ENCODE data around the gene CNTN4. TPM values are rescaled to one million over a fixed set of nuclear protein-coding genes. Genes with fewer than 3 reads are reported as not detected.
"Not testable (repeated sequence)": the region's sequence is repeated elsewhere in the genome, so short reads cannot be mapped to it uniquely, and the experiment has no call there.

Gene CNTN4
- total RNA-seq, 8 experiments from 2014 or later = 0.31 to 27.6 (median 15.8) TPM

GRCh38 chr3:2793987-2794386, 695.3 kb downstream of the CNTN4 start:
- H3K4me1 ChIP-seq (replicated peaks in 1 of 2) = peaks cover 0 to 5% of the 10 kb centered on the region in 2 donors
- no peak for ATAC-seq (replicated peaks in 6 of 8)
- 0 to 100% (median 0%) methylated on average over 1 of the region's 1 CpG; no CpG with 5 or more reads in 3 of the 10 experiments for WGBS, 10 experiments
- no peak overlapping the region for H3K4me3 ChIP-seq
- in situ Hi-C loops (cut with MboI; ENCODE audit: low pct_unique_long_range_greater_than_20kb in 2 of 9, low sequenced_read_pairs in 9 of 9, unreplicated experiment in 9 of 9) = no loop called here
- no peak overlapping the region for H3K27ac ChIP-seq

- no peak overlapping the region for H3K27ac ChIP-seq
- no peaks in the 10 kb centered on the region for H3K4me1 ChIP-seq (replicated peaks in 1 of 2)
- in situ Hi-C loops (cut with MboI; ENCODE audit: low pct_unique_long_range_greater_than_20kb in 2 of 9, low sequenced_read_pairs in 9 of 9, unreplicated experiment in 9 of 9) = no loop called here
- H3K4me3 ChIP-seq = no peak overlapping the region
- WGBS, 10 experiments = 0 to 88% (median 51%) methylated on average over 3 to 7 of the region's 7 CpGs
- no peak for ATAC-seq (replicated peaks in 6 of 8)
These were observed 703.8 kb downstream of the CNTN4 start for GRCh38 chr3:2802429-2802828.

DNA sequence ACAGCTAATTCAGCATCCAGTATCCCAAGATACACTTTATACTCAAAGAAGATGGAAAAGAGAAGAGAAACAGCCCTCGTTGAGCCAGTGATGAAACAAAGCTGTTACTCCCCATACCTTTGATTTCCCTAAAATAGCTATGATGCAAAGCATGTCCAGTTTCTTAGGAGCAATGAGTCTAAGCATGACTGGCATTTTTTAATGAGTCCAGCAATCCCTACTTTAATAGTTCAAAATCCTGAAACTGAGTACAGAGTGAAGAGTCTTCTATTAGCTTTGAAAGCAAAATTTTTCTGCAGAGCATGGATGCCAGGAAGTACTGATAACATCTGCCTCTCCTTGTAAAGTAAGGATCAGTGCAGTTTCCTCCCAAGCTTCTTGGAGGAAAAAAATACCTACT, 708.8 kb downstream of the CNTN4 start:
- no peak overlapping the region for H3K27ac ChIP-seq
- no peaks in the 10 kb centered on the region for H3K4me1 ChIP-seq (replicated peaks in 1 of 2)
- ATAC-seq (replicated peaks in 6 of 8) = no peak
- no peak overlapping the region for H3K4me3 ChIP-seq
- WGBS, 10 experiments = 0 to 100% (median 11%) methylated on average over 1 of the region's 1 CpG; no CpG with 5 or more reads in 3 of the 10 experiments
- in situ Hi-C loops (cut with MboI; ENCODE audit: low pct_unique_long_range_greater_than_20kb in 2 of 9, low sequenced_read_pairs in 9 of 9, unreplicated experiment in 9 of 9) = no loop called here

GRCh38 chr3:2810723-2811122, 712.1 kb downstream of the CNTN4 start:
- H3K4me1 ChIP-seq (replicated peaks in 1 of 2) = no peaks in the 10 kb centered on the region
- WGBS, 10 experiments = 0 to 100% (median 60%) methylated on average over 1 of the region's 1 CpG; no CpG with 5 or more reads in 1 of the 10 experiments
- H3K27ac ChIP-seq = no peak overlapping the region

DNA sequence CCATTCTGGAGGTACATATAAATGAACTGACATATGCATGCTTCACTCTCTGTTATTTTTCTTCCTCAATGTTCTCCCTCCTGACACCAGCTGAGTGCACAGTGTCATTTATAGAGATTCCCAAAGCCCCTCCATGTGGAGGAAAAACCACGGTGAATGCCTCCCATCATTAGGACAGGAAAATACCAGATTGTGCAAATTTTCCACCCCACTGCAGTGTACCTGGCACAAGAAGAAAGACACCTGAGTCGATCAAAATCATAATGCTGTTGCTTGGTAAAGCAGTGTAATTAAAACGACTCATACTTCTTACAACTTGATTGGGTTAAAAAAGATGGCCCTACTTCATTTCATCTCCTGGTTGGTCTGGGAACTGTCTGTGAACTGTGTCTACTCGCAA, 720.9 kb downstream of the CNTN4 start:
- Histone ChIP-seq H3K4me1 (replicated peaks in 1 of 2) (peaks cover 19 to 32% of the 10 kb centered on the region in 2 donors), H3K4me3 (no peak overlapping the region), H3K27ac (no peak overlapping the region)
- in situ Hi-C loops (cut with MboI; ENCODE audit: low pct_unique_long_range_greater_than_20kb in 2 of 9, low sequenced_read_pairs in 9 of 9, unreplicated experiment in 9 of 9) = no loop called here
- 0 to 93% (median 63%) methylated on average over 1 to 3 of the region's 4 CpGs; no CpG with 5 or more reads in 2 of the 10 experiments for WGBS, 10 experiments
- ATAC-seq (replicated peaks in 6 of 8) = no peak

More at GRCh38 chr3:2810723-2811122, 712.1 kb downstream of the CNTN4 start:
- no peak overlapping the region for H3K4me3 ChIP-seq
- in situ Hi-C loops (cut with MboI; ENCODE audit: low pct_unique_long_range_greater_than_20kb in 2 of 9, low sequenced_read_pairs in 9 of 9, unreplicated experiment in 9 of 9) = no loop called here
- ATAC-seq (replicated peaks in 6 of 8) = peak in 1 of 8 experiments; percentile 36

GRCh38 chr3:2820982-2821381, 722.3 kb downstream of the CNTN4 start:
- H3K4me3 ChIP-seq; H3K27ac ChIP-seq; ATAC-seq (replicated peaks in 6 of 8); in situ Hi-C loops (cut with MboI; ENCODE audit: low pct_unique_long_range_greater_than_20kb in 2 of 9, low sequenced_read_pairs in 9 of 9, unreplicated experiment in 9 of 9): not testable (repeated sequence)
- peaks cover 19 to 32% of the 10 kb centered on the region in 2 donors for H3K4me1 ChIP-seq (replicated peaks in 1 of 2)
- WGBS, 10 experiments = 10 to 100% (median 85%) methylated on average over 1 to 5 of the region's 5 CpGs; no CpG with 5 or more reads in 1 of the 10 experiments

- in situ Hi-C loops (cut with MboI; ENCODE audit: low pct_unique_long_range_greater_than_20kb in 2 of 9, low sequenced_read_pairs in 9 of 9, unreplicated experiment in 9 of 9) = no loop called here
- H3K27ac ChIP-seq = peak overlapping the region; percentile 36 to 72
- no peak overlapping the region for H3K4me3 ChIP-seq
These were observed 723.9 kb downstream of the CNTN4 start for GRCh38 chr3:2822611-2823010.

DNA sequence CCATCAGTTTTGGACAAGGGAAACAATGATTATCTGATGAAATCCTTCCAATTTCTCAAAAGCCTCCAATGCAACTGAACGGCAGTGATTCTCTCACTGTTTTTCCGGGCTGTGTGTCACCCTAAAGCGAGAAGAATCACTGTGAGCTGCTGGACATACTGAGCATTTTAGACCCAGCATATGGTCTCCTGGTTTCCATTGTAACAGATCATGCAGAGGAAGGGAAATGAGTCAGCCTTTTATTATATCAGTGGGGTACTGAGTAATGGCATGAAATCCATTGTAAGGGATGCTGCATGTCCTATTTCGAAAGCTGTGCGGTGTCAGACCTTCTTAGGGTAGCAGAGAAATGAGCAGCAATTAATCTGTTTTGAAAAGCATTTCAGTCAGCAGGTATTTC, 724.4 kb downstream of the CNTN4 start:
- H3K4me3 ChIP-seq = no peak overlapping the region
- in situ Hi-C loops (cut with MboI; ENCODE audit: low pct_unique_long_range_greater_than_20kb in 2 of 9, low sequenced_read_pairs in 9 of 9, unreplicated experiment in 9 of 9) = no loop called here
- 0 to 46% (median 16%) methylated on average over 1 to 4 of the region's 5 CpGs; no CpG with 5 or more reads in 2 of the 10 experiments for WGBS, 10 experiments
- ATAC-seq (replicated peaks in 6 of 8) = peak in 5 of 8 experiments; percentile 94 to 99 (median 98)
- peak overlapping the region; percentile 36 to 72 for H3K27ac ChIP-seq
- peaks cover 19 to 32% of the 10 kb centered on the region in 2 donors for H3K4me1 ChIP-seq (replicated peaks in 1 of 2)

More at GRCh38 chr3:2822611-2823010, 723.9 kb downstream of the CNTN4 start:
- H3K4me1 ChIP-seq (replicated peaks in 1 of 2) = peaks cover 19 to 32% of the 10 kb centered on the region in 2 donors
- WGBS, 10 experiments = 0 to 100% (median 60%) methylated on average over 2 to 5 of the region's 5 CpGs; no CpG with 5 or more reads in 1 of the 10 experiments
- peak in 3 of 8 experiments; percentile 20 to 41 (median 36) for ATAC-seq (replicated peaks in 6 of 8)

- in situ Hi-C loops (cut with MboI; ENCODE audit: low pct_unique_long_range_greater_than_20kb in 2 of 9, low sequenced_read_pairs in 9 of 9, unreplicated experiment in 9 of 9) = no loop called here
- ATAC-seq (replicated peaks in 6 of 8) = no peak
- 39 to 87% (median 58%) methylated on average over 4 to 8 of the region's 8 CpGs; no CpG with 5 or more reads in 2 of the 10 experiments for WGBS, 10 experiments
- Histone ChIP-seq H3K4me1 (replicated peaks in 1 of 2) (peaks cover 19 to 32% of the 10 kb centered on the region in 2 donors), H3K4me3 (no peak overlapping the region), H3K27ac (peak overlapping the region in 1 of 2 donors; percentile 39)
These were observed 725.0 kb downstream of the CNTN4 start for GRCh38 chr3:2823437-2824211.

DNA sequence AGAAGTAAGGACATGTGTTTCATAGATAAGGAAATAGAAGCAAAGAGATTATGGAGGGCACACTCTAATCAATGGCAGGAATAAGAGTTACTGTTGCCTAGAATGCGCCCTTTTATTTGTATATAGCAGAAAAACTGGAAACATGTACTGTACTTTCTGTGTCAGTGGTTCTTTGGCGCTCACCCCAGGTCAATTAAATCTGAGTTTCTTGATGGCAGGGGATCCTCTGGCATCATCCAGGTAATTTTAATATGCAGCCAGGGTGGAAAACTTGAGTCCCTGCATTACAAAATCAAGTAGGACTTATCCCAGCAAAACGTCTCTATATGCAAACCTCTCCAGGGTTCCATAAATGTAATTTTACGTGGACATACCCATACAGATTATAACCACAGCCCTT, 727.4 kb downstream of the CNTN4 start:
- in situ Hi-C loops (cut with MboI; ENCODE audit: low pct_unique_long_range_greater_than_20kb in 2 of 9, low sequenced_read_pairs in 9 of 9, unreplicated experiment in 9 of 9) = no loop called here
- WGBS, 10 experiments = 11 to 94% (median 64%) methylated on average over 1 to 3 of the region's 4 CpGs; no CpG with 5 or more reads in 2 of the 10 experiments
- no peak overlapping the region for H3K27ac ChIP-seq

DNA sequence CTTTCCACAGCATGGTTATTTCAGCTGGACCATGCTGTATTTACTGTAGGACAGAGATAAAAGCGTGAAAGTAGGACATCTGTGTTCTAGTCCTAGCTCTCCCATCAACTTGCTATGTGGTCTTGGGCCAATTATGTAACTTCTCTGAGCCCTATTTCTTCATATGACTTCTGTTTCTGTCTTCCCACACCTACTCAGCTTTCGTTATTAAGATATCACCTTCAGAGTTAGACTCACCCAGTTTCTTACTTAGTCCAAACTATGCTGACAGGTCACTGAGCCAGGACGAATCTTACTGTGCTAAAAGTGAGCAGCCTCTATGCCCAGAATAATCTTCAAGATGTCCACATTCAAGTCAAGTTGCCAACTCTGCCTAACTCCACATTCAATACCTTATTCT, 727.8 kb downstream of the CNTN4 start:
- in situ Hi-C loops (cut with MboI; ENCODE audit: low pct_unique_long_range_greater_than_20kb in 2 of 9, low sequenced_read_pairs in 9 of 9, unreplicated experiment in 9 of 9) = no loop called here
- no peak for ATAC-seq (replicated peaks in 6 of 8)
- peaks cover 16 to 27% of the 10 kb centered on the region in 2 donors for H3K4me1 ChIP-seq (replicated peaks in 1 of 2)
- 0 to 93% (median 58%) methylated on average over 1 to 3 of the region's 3 CpGs; no CpG with 5 or more reads in 1 of the 10 experiments for WGBS, 10 experiments
- no peak overlapping the region for H3K4me3 ChIP-seq
- no peak overlapping the region for H3K27ac ChIP-seq

More for the DNA sequence above, 727.4 kb downstream of the CNTN4 start:
- no peak for ATAC-seq (replicated peaks in 6 of 8)
- Histone ChIP-seq H3K4me3 (no peak overlapping the region), H3K4me1 (replicated peaks in 1 of 2) (peaks cover 18 to 31% of the 10 kb centered on the region in 2 donors)

GRCh38 chr3:2837239-2837638, 738.6 kb downstream of the CNTN4 start:
- ATAC-seq (replicated peaks in 6 of 8) = peak in 1 of 8 experiments; percentile 80
- Histone ChIP-seq H3K4me3 (no peak overlapping the region), H3K27ac (no peak overlapping the region), H3K4me1 (replicated peaks in 1 of 2) (peaks cover 8 to 29% of the 10 kb centered on the region in 2 donors)
- in situ Hi-C loops (cut with MboI; ENCODE audit: low pct_unique_long_range_greater_than_20kb in 2 of 9, low sequenced_read_pairs in 9 of 9, unreplicated experiment in 9 of 9) = no loop called here
- WGBS, 10 experiments = 10 to 100% (median 61%) methylated on average over 3 to 6 of the region's 6 CpGs; no CpG with 5 or more reads in 2 of the 10 experiments

DNA sequence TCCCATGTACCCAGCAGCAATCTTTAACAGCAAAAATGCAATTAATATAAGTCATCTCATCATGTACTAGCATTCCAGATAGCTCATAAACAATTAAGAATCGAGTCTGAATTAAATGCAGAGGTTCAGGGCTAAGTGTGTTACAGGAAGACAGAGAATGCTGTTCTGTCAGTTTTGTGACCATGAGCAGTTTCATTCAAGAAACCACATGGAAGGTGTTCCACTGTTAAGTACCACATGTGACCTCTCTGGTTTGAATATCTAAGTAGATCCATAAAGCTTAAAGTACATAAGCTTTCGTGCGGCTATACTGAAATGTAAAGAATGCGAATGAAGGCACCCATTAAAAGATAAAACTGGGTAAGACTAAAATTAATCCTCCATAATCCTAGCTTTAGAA, 739.2 kb downstream of the CNTN4 start:
- H3K4me3 ChIP-seq = no peak overlapping the region
- peaks cover 8 to 29% of the 10 kb centered on the region in 2 donors for H3K4me1 ChIP-seq (replicated peaks in 1 of 2)
- ATAC-seq (replicated peaks in 6 of 8) = peak in 1 of 8 experiments; percentile 64
- 51 to 95% (median 90%) methylated on average over 2 to 4 of the region's 4 CpGs; no CpG with 5 or more reads in 1 of the 10 experiments for WGBS, 10 experiments
- H3K27ac ChIP-seq = no peak overlapping the region
- in situ Hi-C loops (cut with MboI; ENCODE audit: low pct_unique_long_range_greater_than_20kb in 2 of 9, low sequenced_read_pairs in 9 of 9, unreplicated experiment in 9 of 9) = no loop called here
